H1 (cell line): ENCODE results near the gene ZNF831. TPM values are rescaled to one million over a fixed set of nuclear protein-coding genes. Genes with fewer than 3 reads are reported as not detected.

Source experiments
- CEBPB ChIP-seq: IDR thresholded peaks from 2 replicates; pipeline ENCODE4 v1.6.1; 2012; ENCODE audit warnings: low read depth, low read length
- CREB1 ChIP-seq: IDR thresholded peaks from 2 replicates; pipeline ENCODE4 v1.6.1; 2012; ENCODE audit warnings: inconsistent platforms
- CTBP2 ChIP-seq: IDR thresholded peaks from 2 replicates; pipeline ENCODE4 v1.7.0; 2011; ENCODE audit warnings: borderline replicate concordance, mild to moderate bottlenecking, moderate library complexity, mixed read lengths, low read length; ENCODE audit not compliant: insufficient read depth, insufficient read length
- SIN3A ChIP-seq, 2 experiments: IDR thresholded peaks in 1 of 2; conservative IDR thresholded peaks in 1 of 2; 2 replicates each; pipeline ENCODE4 v1.6.1; 2011 to 2012; ENCODE audit warnings: low read length in 2 of 2, improper control_type of control experiment in 1 of 2, low read depth in 1 of 2, mild to moderate bottlenecking in 1 of 2
- polyA plus RNA-seq, 7 experiments: library from polyadenylated mRNA; depleted of rRNA in 3 of 7; stranded (reverse) in 5 of 7; unstranded in 2 of 7; fragments of >200 nt in 5 of 7; fragments of 200-250 nt in 2 of 7; gene quantifications; 1 replicate in 5 of 7; 2 replicates in 1 of 7; 4 replicates in 1 of 7; pipeline versions ENCODE4 v1.2.1 to v1.2.3, GENCODE V29; 2011 to 2013; ENCODE audit warnings: missing spikeins in 2 of 7, mixed read lengths in 2 of 7
- total RNA-seq: library from RNA; stranded (reverse); fragmentation: NEBNext Ultra II Directional; extraction: Animal tissue kit (Norgen Biotek cat#: 25700); gene quantifications from 2 replicates; pipeline ENCODE4 v1.2.1, GENCODE V29; 2021
- TF ChIP-seq, protein P1 (sequence below): IDR thresholded peaks from 2 replicates; pipeline ENCODE4 v1.6.1; 2012; ENCODE audit warnings: low read length, inconsistent platforms

The ZNF831 gene
- total and polyA plus RNA-seq, 2 of the 8 experiments (the other 6 are each of a cell fraction or from before 2014, with no cell fraction given), result not detected

DNA sequence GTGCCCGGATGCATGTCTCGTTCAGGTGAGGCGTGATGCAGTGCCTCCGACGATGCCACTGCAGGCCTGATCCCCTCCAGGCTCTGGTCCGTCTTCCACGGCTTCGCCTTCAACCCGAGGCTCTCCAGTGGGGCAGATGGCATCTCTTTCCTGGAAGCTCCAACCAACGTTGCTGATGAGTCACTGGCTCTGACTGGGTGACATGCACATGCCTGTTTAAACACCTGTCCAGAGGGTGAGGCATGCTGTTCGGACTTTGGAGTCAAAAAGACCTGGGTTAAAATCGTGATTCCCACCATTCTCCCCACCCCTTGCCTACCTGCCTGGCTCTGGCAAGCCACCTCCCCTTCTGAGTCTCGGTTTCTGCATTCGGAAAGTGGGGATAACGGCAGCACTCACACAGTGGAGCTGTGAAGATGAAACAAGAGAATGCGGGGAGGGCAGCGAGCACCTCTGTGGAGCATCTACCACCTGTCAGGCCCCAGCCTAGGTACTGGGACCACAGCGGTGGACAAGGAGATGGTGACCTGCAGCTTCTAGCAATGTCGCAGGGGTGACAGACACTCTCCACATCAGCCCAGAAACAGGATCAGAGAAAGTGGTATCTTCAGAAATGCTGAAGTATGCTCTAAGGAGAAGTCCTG lies 128.2 kb downstream of the ZNF831 start (continued):
- TF ChIP-seq SIN3A (conservative IDR thresholded peaks at IDR 0.05 in 1 of 2, IDR thresholded peaks at IDR 0.05 in 1 of 2; ENCODE audit: low read depth in 1 of 2, low read length in 2 of 2), result no peak
- TF ChIP-seq, protein P1, sequence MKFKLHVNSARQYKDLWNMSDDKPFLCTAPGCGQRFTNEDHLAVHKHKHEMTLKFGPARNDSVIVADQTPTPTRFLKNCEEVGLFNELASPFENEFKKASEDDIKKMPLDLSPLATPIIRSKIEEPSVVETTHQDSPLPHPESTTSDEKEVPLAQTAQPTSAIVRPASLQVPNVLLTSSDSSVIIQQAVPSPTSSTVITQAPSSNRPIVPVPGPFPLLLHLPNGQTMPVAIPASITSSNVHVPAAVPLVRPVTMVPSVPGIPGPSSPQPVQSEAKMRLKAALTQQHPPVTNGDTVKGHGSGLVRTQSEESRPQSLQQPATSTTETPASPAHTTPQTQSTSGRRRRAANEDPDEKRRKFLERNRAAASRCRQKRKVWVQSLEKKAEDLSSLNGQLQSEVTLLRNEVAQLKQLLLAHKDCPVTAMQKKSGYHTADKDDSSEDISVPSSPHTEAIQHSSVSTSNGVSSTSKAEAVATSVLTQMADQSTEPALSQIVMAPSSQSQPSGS, result no peak
- no peak for TF ChIP-seq CEBPB
- no peak for TF ChIP-seq CREB1
- no peak for TF ChIP-seq CTBP2
